GM08714 (cell line): ENCODE results near the gene ARGLU1.

Experiments used
- H3K4me3 ChIP-seq: fragments of 200-500 bp; sonication (Bioruptor generic); 2 replicates; pipeline ENCODE4 v1.5.1; 2014; ENCODE audit warnings: mild to moderate bottlenecking, low read length, inconsistent platforms
- ZNF274 ChIP-seq: IDR thresholded peaks from 2 replicates; pipeline ENCODE4 v1.6.1; 2012; ENCODE audit warnings: mild to moderate bottlenecking, low read depth, low read length

Gene ARGLU1

GRCh38 chr13:106596275-106596937 lies 28.5 kb upstream of the ARGLU1 start:
- no peak overlapping the region for H3K4me3 ChIP-seq
- no peak for TF ChIP-seq ZNF274

GRCh38 chr13:106595625-106596024 lies 27.7 kb upstream of the ARGLU1 start:
- no peak for TF ChIP-seq ZNF274
- no peak overlapping the region for H3K4me3 ChIP-seq

- TF ChIP-seq ZNF274: no peak
- no peak overlapping the region for H3K4me3 ChIP-seq
These were observed 27.0 kb upstream of the ARGLU1 start for GRCh38 chr13:106594980-106595379.

GRCh38 chr13:106593132-106593531 lies 25.2 kb upstream of the ARGLU1 start:
- no peak overlapping the region for H3K4me3 ChIP-seq
- no peak for TF ChIP-seq ZNF274

GRCh38 chr13:106591299-106591698 lies 23.4 kb upstream of the ARGLU1 start:
- H3K4me3 ChIP-seq: no peak overlapping the region
- TF ChIP-seq ZNF274: no peak

- no peak overlapping the region for H3K4me3 ChIP-seq
- no peak for TF ChIP-seq ZNF274
These were observed 21.8 kb upstream of the ARGLU1 start for GRCh38 chr13:106589716-106590115.

- no peak overlapping the region for H3K4me3 ChIP-seq
- TF ChIP-seq ZNF274: no peak
These were observed 20.4 kb upstream of the ARGLU1 start for GRCh38 chr13:106588367-106588766.

GRCh38 chr13:106587787-106588186 lies 19.9 kb upstream of the ARGLU1 start:
- no peak for TF ChIP-seq ZNF274
- H3K4me3 ChIP-seq: no peak overlapping the region

- no peak overlapping the region for H3K4me3 ChIP-seq
- no peak for TF ChIP-seq ZNF274
These were observed 18.8 kb upstream of the ARGLU1 start for GRCh38 chr13:106586648-106587166.

GRCh38 chr13:106581225-106581624 lies 13.3 kb upstream of the ARGLU1 start:
- no peak for TF ChIP-seq ZNF274
- H3K4me3 ChIP-seq: no peak overlapping the region

GRCh38 chr13:106575896-106576295 lies 8.0 kb upstream of the ARGLU1 start:
- TF ChIP-seq ZNF274: no peak
- no peak overlapping the region for H3K4me3 ChIP-seq

- no peak for TF ChIP-seq ZNF274
- H3K4me3 ChIP-seq: no peak overlapping the region
These were observed 5.9 kb upstream of the ARGLU1 start for GRCh38 chr13:106573868-106574267.

GRCh38 chr13:106573284-106573846 lies 5.4 kb upstream of the ARGLU1 start:
- H3K4me3 ChIP-seq: no peak overlapping the region
- no peak for TF ChIP-seq ZNF274

- TF ChIP-seq ZNF274: no peak
- H3K4me3 ChIP-seq: no peak overlapping the region
These were observed 2.4 kb upstream of the ARGLU1 start for GRCh38 chr13:106570299-106570852.
